Measurements from ENCODE around the gene EPB41. TPM values are rescaled to one million over a fixed set of nuclear protein-coding genes. Genes with fewer than 3 reads are reported as not detected.

The EPB41 gene
- total RNA-seq, 3 donors from 2014 or later (not counting 1 experiment from before 2014, with no cell fraction given), result 151 to 196 (median 172) TPM

GRCh38 chr1:29152046-29152805, 237.9 kb downstream of the EPB41 start:
- 97% methylated on average over 7 of the region's 8 CpGs for WGBS (ENCODE audit: insufficient coverage)
- no peak overlapping the region for H3K27ac ChIP-seq (ENCODE audit: low read length)
- Mint-ChIP-seq H3K4me3 (no peak overlapping the region), H3K4me1 (peaks cover 0 to 20% of the 10 kb centered on the region in 2 donors), H3K36me3 (peaks cover 33% of the 10 kb centered on the region), H3K27me3 (ENCODE audit: low read depth in 2 of 2) (no peaks in the 10 kb centered on the region), H3K9me3 (no peaks in the 10 kb centered on the region), H3K27ac (peak overlapping the region in 1 of 2 donors; percentile 63)
- no peaks in the 10 kb centered on the region for H3K27me3 ChIP-seq (ENCODE audit: control insufficient read depth, insufficient read depth, low read length)
- TF ChIP-seq CTCF (IDR thresholded peaks at IDR 0.05), result no peak
- no peak for DNase-seq
- no peaks in the 10 kb centered on the region for H3K9me3 ChIP-seq (ENCODE audit: control insufficient read depth, insufficient read depth, low read length)
- no peak overlapping the region for H3K4me3 ChIP-seq (ENCODE audit: low read length)
- no peak for ATAC-seq
- intact Hi-C loops (cut with micrococcal nuclease), result no loop called here
- peaks cover 87% of the 10 kb centered on the region for H3K36me3 ChIP-seq (ENCODE audit: control insufficient read depth, insufficient read depth, low read length)
- H3K4me1 ChIP-seq (ENCODE audit: control insufficient read depth, insufficient read depth, low read length), result no peaks in the 10 kb centered on the region

GRCh38 chr1:29156543-29157268, 242.3 kb downstream of the EPB41 start:
- DNase-seq, result no peak
- H3K36me3 Mint-ChIP-seq, result peaks cover 6% of the 10 kb centered on the region
- Histone ChIP-seq H3K4me3 (ENCODE audit: low read length) (no peak overlapping the region), H3K36me3 (ENCODE audit: control insufficient read depth, insufficient read depth, low read length) (peaks cover 80% of the 10 kb centered on the region), H3K27ac (ENCODE audit: low read length) (no peak overlapping the region), H3K4me1 (ENCODE audit: control insufficient read depth, insufficient read depth, low read length) (peaks cover 3% of the 10 kb centered on the region), H3K9me3 (ENCODE audit: control insufficient read depth, insufficient read depth, low read length) (no peaks in the 10 kb centered on the region), H3K27me3 (ENCODE audit: control insufficient read depth, insufficient read depth, low read length) (no peaks in the 10 kb centered on the region)
- peak overlapping the region in 1 of 2 donors; percentile 15 for H3K27ac Mint-ChIP-seq
- TF ChIP-seq CTCF (IDR thresholded peaks at IDR 0.05), result no peak
- H3K4me3 Mint-ChIP-seq, result no peak overlapping the region
- ATAC-seq, result no peak
- peaks cover 13 to 27% of the 10 kb centered on the region in 2 donors for H3K4me1 Mint-ChIP-seq
- H3K9me3 Mint-ChIP-seq, result no peaks in the 10 kb centered on the region
- 94% methylated on average over 10 of the region's 10 CpGs for WGBS (ENCODE audit: insufficient coverage)
- H3K27me3 Mint-ChIP-seq (ENCODE audit: low read depth in 2 of 2), result no peaks in the 10 kb centered on the region
- intact Hi-C loops (cut with micrococcal nuclease), result no loop called here

- ATAC-seq (no peak), DNase-seq (no peak)
- Histone ChIP-seq H3K4me3 (ENCODE audit: low read length) (no peak overlapping the region), H3K27ac (ENCODE audit: low read length) (no peak overlapping the region), H3K36me3 (ENCODE audit: control insufficient read depth, insufficient read depth, low read length) (peaks cover 75% of the 10 kb centered on the region), H3K27me3 (ENCODE audit: control insufficient read depth, insufficient read depth, low read length) (no peaks in the 10 kb centered on the region), H3K4me1 (ENCODE audit: control insufficient read depth, insufficient read depth, low read length) (peaks cover 3% of the 10 kb centered on the region), H3K9me3 (ENCODE audit: control insufficient read depth, insufficient read depth, low read length) (no peaks in the 10 kb centered on the region)
- H3K36me3 Mint-ChIP-seq, result peaks cover 6% of the 10 kb centered on the region
- no peak overlapping the region for H3K27ac Mint-ChIP-seq
- H3K27me3 Mint-ChIP-seq (ENCODE audit: low read depth in 2 of 2), result no peaks in the 10 kb centered on the region
- intact Hi-C loops (cut with micrococcal nuclease), result no loop called here
- no peak overlapping the region for H3K4me3 Mint-ChIP-seq
- TF ChIP-seq CTCF (IDR thresholded peaks at IDR 0.05), result no peak
- WGBS (ENCODE audit: insufficient coverage), result 97% methylated on average over 3 of the region's 3 CpGs
- H3K4me1 Mint-ChIP-seq, result peaks cover 18 to 27% of the 10 kb centered on the region in 2 donors
- H3K9me3 Mint-ChIP-seq, result no peaks in the 10 kb centered on the region
Measured at GRCh38 chr1:29157269-29157601, 242.9 kb downstream of the EPB41 start.
